CD4-positive, CD25-positive, alpha-beta regulatory T cell (primary cell): ENCODE measurements around the gene ITPKB. TPM values are rescaled to one million over a fixed set of nuclear protein-coding genes. Genes with fewer than 3 reads are reported as not detected.
A peak's percentile ranks its signal among the peaks of the same experiment; 100 is the strongest.

Source experiments
- ATAC-seq, 2 donors: fragments of 150-1000 bp; cut with Tn5 transposase; one replicate each; pipeline ENCODE4 v1.10.0; 2021; ENCODE audit warnings: low read depth in 2 of 2, moderate number of reproducible peaks in 2 of 2, moderate library complexity in 1 of 2
- DNase-seq, 3 donors: peaks; one replicate each; pipeline versions ENCODE4 v3.0.0 to v3.0.0-alpha.2; 2012 to 2022; ENCODE audit warnings: mixed read lengths in 1 of 3
- H3K27ac ChIP-seq: one replicate; pipeline ENCODE4 v1.7.0; 2013; ENCODE audit warnings: mild to moderate bottlenecking, low read length; ENCODE audit not compliant: insufficient read depth, poor library complexity, severe bottlenecking
- H3K27me3 ChIP-seq: one replicate; pipeline ENCODE4 v1.7.0; 2013; ENCODE audit warnings: low read length; ENCODE audit not compliant: control insufficient read depth, insufficient read depth
- H3K36me3 ChIP-seq: one replicate; pipeline ENCODE4 v1.7.0; 2013; ENCODE audit warnings: mild to moderate bottlenecking, low read length, moderate library complexity; ENCODE audit not compliant: control insufficient read depth, insufficient read depth
- H3K4me1 ChIP-seq: 2 replicates; pipeline ENCODE4 v1.7.0; 2013; ENCODE audit warnings: mild to moderate bottlenecking, low read length; ENCODE audit not compliant: insufficient read depth, control insufficient read depth, poor library complexity, severe bottlenecking
- H3K4me3 ChIP-seq: one replicate; pipeline ENCODE4 v1.7.0; 2013; ENCODE audit warnings: low read depth, mild to moderate bottlenecking, low read length, moderate library complexity
- H3K9me3 ChIP-seq, 2 experiments: 1 replicate in 1 of 2; 2 replicates in 1 of 2; pipeline ENCODE4 v1.7.0; 2013; ENCODE audit warnings: low read length in 2 of 2, mild to moderate bottlenecking in 1 of 2, moderate library complexity in 1 of 2; ENCODE audit not compliant: control insufficient read depth in 2 of 2
- H3K27ac Mint-ChIP-seq, 3 donors: one replicate each; pipeline ENCODE4 v1.8.0; 2020 to 2022; ENCODE audit warnings: mild to moderate bottlenecking in 3 of 3, mixed read lengths in 3 of 3, moderate library complexity in 2 of 3
- H3K27me3 Mint-ChIP-seq: one replicate; pipeline ENCODE4 v1.8.0; 2022; ENCODE audit warnings: mild to moderate bottlenecking, mixed read lengths
- H3K36me3 Mint-ChIP-seq: one replicate; pipeline ENCODE4 v1.8.0; 2020; ENCODE audit warnings: mixed read lengths
- H3K4me1 Mint-ChIP-seq, 4 donors: one replicate each; pipeline ENCODE4 v1.8.0; 2020 to 2022; ENCODE audit warnings: mixed read lengths in 4 of 4, mild to moderate bottlenecking in 1 of 4
- H3K4me3 Mint-ChIP-seq, 4 donors: one replicate each; pipeline ENCODE4 v1.8.0; 2020 to 2022; ENCODE audit warnings: mild to moderate bottlenecking in 4 of 4, mixed read lengths in 4 of 4, moderate library complexity in 3 of 4
- H3K9me3 Mint-ChIP-seq, 7 donors: one replicate each; pipeline ENCODE4 v1.8.0; 2020 to 2022; ENCODE audit warnings: mixed read lengths in 7 of 7, mild to moderate bottlenecking in 3 of 7, moderate library complexity in 2 of 7
- polyA plus RNA-seq, 4 donors: library from polyadenylated mRNA; unstranded; fragments of 300-500 nt; fragmentation: Illumina TruSeq; gene quantifications; one replicate each; pipeline ENCODE4 v1.2.3, GENCODE V29; 2021
- total RNA-seq: library from RNA; stranded (reverse); gene quantifications from one replicate; pipeline ENCODE4 v1.2.3, GENCODE V29; 2022

Gene ITPKB
- total and polyA plus RNA-seq, 5 donors from 2014 or later = 38.5 to 216 (median 48.0) TPM

DNA sequence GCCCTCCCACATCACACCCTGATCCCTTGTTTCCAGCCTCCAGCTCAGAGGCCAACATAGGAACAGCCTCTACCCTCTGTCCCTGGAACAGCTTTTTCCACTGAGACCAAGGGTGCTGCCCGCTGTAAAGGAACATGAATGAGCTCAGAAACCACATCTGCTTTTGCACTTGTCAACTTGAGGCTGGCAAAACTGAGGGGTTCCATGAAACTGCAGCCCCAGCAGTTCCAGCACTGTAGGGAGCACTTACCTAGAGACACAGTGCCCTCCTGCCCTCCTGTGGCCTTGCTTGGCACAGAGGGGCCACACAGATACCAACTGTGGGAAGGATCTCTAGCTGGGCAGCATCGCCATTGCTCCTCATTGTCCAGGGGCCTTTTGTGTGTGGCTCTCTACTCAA lies 51.7 kb downstream of the ITPKB start:
- H3K4me1 Mint-ChIP-seq = peaks cover 48 to 100% (median 90%) of the 10 kb centered on the region in 4 donors
- Histone ChIP-seq H3K27me3 (no peaks in the 10 kb centered on the region), H3K4me1 (peaks cover 100% of the 10 kb centered on the region), H3K4me3 (peak overlapping the region; percentile 48), H3K9me3 (no peaks in the 10 kb centered on the region), H3K36me3 (peaks cover 35% of the 10 kb centered on the region), H3K27ac (peak overlapping the region; percentile 94)
- ATAC-seq (peak; percentile 54 to 63), DNase-seq (peak in 2 of 3 donors; percentile 55 to 68)
- no peaks in the 10 kb centered on the region for H3K9me3 Mint-ChIP-seq
- peaks cover 4% of the 10 kb centered on the region for H3K27me3 Mint-ChIP-seq
- H3K4me3 Mint-ChIP-seq = peak overlapping the region; percentile 54 to 80 (median 72)
- peaks cover 41% of the 10 kb centered on the region for H3K36me3 Mint-ChIP-seq
- peak overlapping the region; percentile 98 to 99 (median 98) for H3K27ac Mint-ChIP-seq

- no peaks in the 10 kb centered on the region for H3K27me3 ChIP-seq
- Mint-ChIP-seq H3K4me3 (peak overlapping the region; percentile 54 to 80 (median 72)), H3K27me3 (peaks cover 4% of the 10 kb centered on the region), H3K27ac (peak overlapping the region; percentile 98 to 99 (median 98)), H3K9me3 (no peaks in the 10 kb centered on the region), H3K36me3 (peaks cover 41% of the 10 kb centered on the region), H3K4me1 (peaks cover 46 to 100% (median 90%) of the 10 kb centered on the region in 4 donors)
- peak overlapping the region; percentile 94 for H3K27ac ChIP-seq
- no peak for DNase-seq
- peaks cover 32% of the 10 kb centered on the region for H3K36me3 ChIP-seq
- no peaks in the 10 kb centered on the region for H3K9me3 ChIP-seq
- H3K4me3 ChIP-seq = peak overlapping the region; percentile 11
- H3K4me1 ChIP-seq = peaks cover 100% of the 10 kb centered on the region
- no peak for ATAC-seq
Observed at GRCh38 chr1:226686440-226687425, 52.3 kb downstream of the ITPKB start.

- Histone ChIP-seq H3K27ac (peak overlapping the region; percentile 94), H3K36me3 (peaks cover 31% of the 10 kb centered on the region), H3K4me1 (peaks cover 98% of the 10 kb centered on the region), H3K4me3 (no peak overlapping the region), H3K27me3 (no peaks in the 10 kb centered on the region), H3K9me3 (no peaks in the 10 kb centered on the region)
- H3K4me3 Mint-ChIP-seq = peak overlapping the region in 2 of 4 donors; percentile 59 to 77
- DNase-seq (no peak), ATAC-seq (no peak)
- no peaks in the 10 kb centered on the region for H3K9me3 Mint-ChIP-seq
- H3K36me3 Mint-ChIP-seq = peaks cover 35% of the 10 kb centered on the region
- H3K27me3 Mint-ChIP-seq = peaks cover 4% of the 10 kb centered on the region
- peak overlapping the region; percentile 98 to 99 (median 98) for H3K27ac Mint-ChIP-seq
- peaks cover 38 to 99% (median 88%) of the 10 kb centered on the region in 4 donors for H3K4me1 Mint-ChIP-seq
Observed at GRCh38 chr1:226685196-226685820, 53.8 kb downstream of the ITPKB start.

- peaks cover 28% of the 10 kb centered on the region for H3K36me3 ChIP-seq
- peak overlapping the region; percentile 96 to 99 (median 98) for H3K27ac Mint-ChIP-seq
- H3K27me3 ChIP-seq = no peaks in the 10 kb centered on the region
- peaks cover 46 to 99% (median 90%) of the 10 kb centered on the region in 4 donors for H3K4me1 Mint-ChIP-seq
- peak overlapping the region in 3 of 4 donors; percentile 33 to 77 (median 56) for H3K4me3 Mint-ChIP-seq
- ATAC-seq = no peak
- H3K9me3 Mint-ChIP-seq = no peaks in the 10 kb centered on the region
- H3K27me3 Mint-ChIP-seq = peaks cover 4% of the 10 kb centered on the region
- H3K4me3 ChIP-seq = no peak overlapping the region
- DNase-seq = no peak
- peaks cover 98% of the 10 kb centered on the region for H3K4me1 ChIP-seq
- H3K27ac ChIP-seq = peak overlapping the region; percentile 94
- peaks cover 28% of the 10 kb centered on the region for H3K36me3 Mint-ChIP-seq
- no peaks in the 10 kb centered on the region for H3K9me3 ChIP-seq
Observed at GRCh38 chr1:226684026-226684425, 55.1 kb downstream of the ITPKB start.

GRCh38 chr1:226682871-226683814 lies 55.9 kb downstream of the ITPKB start:
- peaks cover 4% of the 10 kb centered on the region for H3K27me3 Mint-ChIP-seq
- Histone ChIP-seq H3K4me3 (peak overlapping the region; percentile 17), H3K36me3 (peaks cover 28% of the 10 kb centered on the region), H3K9me3 (no peaks in the 10 kb centered on the region), H3K27ac (peak overlapping the region; percentile 94), H3K4me1 (peaks cover 98% of the 10 kb centered on the region), H3K27me3 (no peaks in the 10 kb centered on the region)
- peak overlapping the region; percentile 56 to 77 (median 67) for H3K4me3 Mint-ChIP-seq
- H3K9me3 Mint-ChIP-seq = no peaks in the 10 kb centered on the region
- H3K36me3 Mint-ChIP-seq = peaks cover 26% of the 10 kb centered on the region
- ATAC-seq (no peak), DNase-seq (no peak)
- peak overlapping the region; percentile 96 to 99 (median 98) for H3K27ac Mint-ChIP-seq
- peaks cover 48 to 99% (median 89%) of the 10 kb centered on the region in 4 donors for H3K4me1 Mint-ChIP-seq

DNA sequence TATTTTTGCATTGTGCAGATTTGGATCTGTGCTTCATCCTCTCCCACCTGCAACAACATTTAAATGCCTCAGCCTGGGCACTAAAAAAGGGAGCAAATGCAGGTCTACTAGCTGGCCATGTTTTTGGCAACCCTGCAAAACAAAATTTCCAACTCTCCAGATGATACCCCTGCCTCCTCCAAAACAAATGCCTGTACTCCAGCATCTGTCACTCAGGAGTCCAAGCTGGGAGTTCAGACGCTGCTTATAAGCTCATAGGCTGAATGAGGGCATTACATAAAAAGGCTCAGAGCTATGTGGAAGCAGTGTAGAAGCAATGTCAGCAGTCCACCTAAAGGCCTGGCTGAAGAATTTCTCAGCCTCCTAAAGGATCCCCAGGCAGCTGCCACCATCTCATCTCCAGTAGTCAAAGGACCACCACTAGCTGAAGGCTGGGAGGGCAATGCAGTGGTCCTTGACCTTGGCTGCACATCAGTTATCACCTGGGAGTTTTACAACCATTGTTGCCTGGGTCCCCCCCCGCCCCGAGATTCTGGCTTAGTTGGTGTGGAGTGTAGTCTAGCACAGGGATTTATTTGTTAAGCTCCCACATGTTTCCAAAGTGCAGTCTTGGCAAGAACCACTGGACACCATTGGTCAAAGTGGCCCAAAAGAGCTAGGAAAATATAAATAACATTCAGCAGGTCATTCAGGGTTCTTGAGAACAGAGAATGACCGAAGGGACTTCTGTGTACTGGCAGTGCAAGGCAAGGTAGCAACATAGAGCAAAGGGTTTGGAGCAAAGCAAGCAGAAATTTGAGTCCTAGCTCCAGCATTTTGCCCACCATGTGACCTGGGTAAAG lies 57.2 kb downstream of the ITPKB start:
- Histone ChIP-seq H3K9me3 (no peaks in the 10 kb centered on the region), H3K36me3 (peaks cover 28% of the 10 kb centered on the region), H3K27me3 (no peaks in the 10 kb centered on the region), H3K4me3 (peak overlapping the region; percentile 9), H3K27ac (peak overlapping the region; percentile 94), H3K4me1 (peaks cover 99% of the 10 kb centered on the region)
- ATAC-seq (no peak), DNase-seq (no peak)
- H3K9me3 Mint-ChIP-seq = no peaks in the 10 kb centered on the region
- peaks cover 50 to 99% (median 88%) of the 10 kb centered on the region in 4 donors for H3K4me1 Mint-ChIP-seq
- H3K36me3 Mint-ChIP-seq = peaks cover 22% of the 10 kb centered on the region
- H3K4me3 Mint-ChIP-seq = peak overlapping the region; percentile 3 to 60 (median 40)
- H3K27me3 Mint-ChIP-seq = peaks cover 4% of the 10 kb centered on the region
- peak overlapping the region; percentile 85 to 99 (median 93) for H3K27ac Mint-ChIP-seq
